ENCODE data around the gene WDR5B. TPM values are rescaled to one million over a fixed set of nuclear protein-coding genes. Genes with fewer than 3 reads are reported as not detected.
"Not testable (repeated sequence)": the region's sequence is repeated elsewhere in the genome, so short reads cannot be mapped to it uniquely, and the experiment has no call there.

WDR5B gene
- polyA plus RNA-seq, 10 donors, result 4.5 to 6.5 (median 5.6) TPM

- DNase-seq, result no peak
These were observed 37.9 kb downstream of the WDR5B start for GRCh38 chr3:122377975-122378374.

GRCh38 chr3:122374034-122374433 is 41.8 kb downstream of the WDR5B start:
- DNase-seq, result no peak

- DNase-seq, result no peak
These were observed 49.5 kb downstream of the WDR5B start for GRCh38 chr3:122366379-122366749.

- DNase-seq, result not testable (repeated sequence)
These were observed 50.1 kb downstream of the WDR5B start for GRCh38 chr3:122365582-122366378.

- no peak for DNase-seq
These were observed 50.8 kb downstream of the WDR5B start for GRCh38 chr3:122365073-122365472.

GRCh38 chr3:122364490-122364889 is 51.4 kb downstream of the WDR5B start:
- DNase-seq, result no peak

Other genes with a start within 250 kb of the WDR5B start
- under 1 TPM in 4 of 10 donors, not detected in 6; 0.03 to 0.05 (median 0.03) TPM for gene CASR, start 232.4 kb downstream of the WDR5B start, polyA plus RNA-seq (ENCODE audit: insufficient read length in 10 of 10)
- gene CSTA, start 90.8 kb downstream of the WDR5B start, polyA plus RNA-seq (ENCODE audit: insufficient read length in 10 of 10), result 1 to 10 TPM in 3 of 10 donors, under 1 TPM in 7; 0.31 to 4.1 (median 0.73) TPM
- gene MIX23, start 32.8 kb downstream of the WDR5B start, polyA plus RNA-seq (ENCODE audit: insufficient read length in 10 of 10), result 10 to 100 TPM; 24.4 to 39.2 (median 32.5) TPM
- 10 to 100 TPM; 31.1 to 45.3 (median 36.7) TPM for gene FAM162A, start 31.9 kb downstream of the WDR5B start, polyA plus RNA-seq (ENCODE audit: insufficient read length in 10 of 10)
- 10 to 100 TPM; 33.9 to 60.5 (median 41.8) TPM for gene KPNA1, start 98.9 kb upstream of the WDR5B start, polyA plus RNA-seq (ENCODE audit: insufficient read length in 10 of 10)
- gene PARP9, start 148.2 kb upstream of the WDR5B start, polyA plus RNA-seq (ENCODE audit: insufficient read length in 10 of 10), result 10 to 100 TPM in 9 of 10 donors, 1 to 10 TPM in 1; 8.9 to 19.2 (median 15.1) TPM
- gene DTX3L, start 148.3 kb upstream of the WDR5B start, polyA plus RNA-seq (ENCODE audit: insufficient read length in 10 of 10), result 10 to 100 TPM in 2 of 10 donors, 1 to 10 TPM in 8; 6.0 to 10.7 (median 8.4) TPM
- 1 to 10 TPM in 9 of 10 donors, under 1 TPM in 1; 0.94 to 8.3 (median 3.6) TPM for gene PARP15, start 161.6 kb upstream of the WDR5B start, polyA plus RNA-seq (ENCODE audit: insufficient read length in 10 of 10)